Heart left ventricle (tissue), 16 donors: ENCODE data around the gene PRCC. TPM values are rescaled to one million over a fixed set of nuclear protein-coding genes. Genes with fewer than 3 reads are reported as not detected.
"Not testable (repeated sequence)": the region's sequence is repeated elsewhere in the genome, so short reads cannot be mapped to it uniquely, and the experiment has no call there.

Source experiments
- ATAC-seq, 4 donors: fragments of 200-7000 bp; cut with Tn5 transposase; one replicate each; pipeline ENCODE4 v1.9.1; 2020 to 2022; ENCODE audit warnings: moderate library complexity in 4 of 4, mild to moderate bottlenecking in 3 of 4, moderate number of reproducible peaks in 1 of 4
- DNase-seq, 5 donors: peaks; one replicate each; pipeline ENCODE4 v3.0.0-alpha.2; 2020
- H3K27ac ChIP-seq, 12 donors: fragments of 200-600 bp; sonication (generic) in 4 of 12; one replicate each; pipeline versions ENCODE4 v1.5.0 to v1.8.0; 2016 to 2022; ENCODE audit warnings: mild to moderate bottlenecking in 2 of 12
- H3K27me3 ChIP-seq, 9 donors: fragments of 200-600 bp; sonication (generic) in 2 of 9; one replicate each; pipeline versions ENCODE4 v1.5.1 to v1.8.0; 2016 to 2022; ENCODE audit warnings: mild to moderate bottlenecking in 3 of 9
- H3K36me3 ChIP-seq, 9 donors: fragments of 200-600 bp; sonication (generic) in 2 of 9; one replicate each; pipeline versions ENCODE4 v1.5.0 to v1.8.0; 2018 to 2022; ENCODE audit warnings: mild to moderate bottlenecking in 2 of 9
- H3K4me1 ChIP-seq, 12 donors: fragments of 200-600 bp; sonication (generic) in 4 of 12; one replicate each; pipeline versions ENCODE4 v1.5.0 to v1.8.0; 2016 to 2022; ENCODE audit warnings: mild to moderate bottlenecking in 3 of 12
- H3K4me3 ChIP-seq, 12 donors: fragments of 200-600 bp; sonication (generic) in 4 of 12; one replicate each; pipeline versions ENCODE4 v1.5.0 to v1.8.0; 2017 to 2022; ENCODE audit warnings: mild to moderate bottlenecking in 9 of 12, moderate library complexity in 4 of 12
- H3K9me3 ChIP-seq, 12 donors: fragments of 200-600 bp; sonication (generic) in 4 of 12; one replicate each; pipeline versions ENCODE4 v1.5.0 to v1.8.0; 2016 to 2022; ENCODE audit warnings: mild to moderate bottlenecking in 1 of 12
- POLR2A ChIP-seq, 2 donors: fragments of 450-650 bp; IDR thresholded peaks; one replicate each; pipeline ENCODE4 v1.6.1; 2017; ENCODE audit warnings: antibody characterized with exemption in 2 of 2, mild to moderate bottlenecking in 2 of 2, moderate library complexity in 2 of 2
- WGBS, 4 donors: extraction: QIAGEN DNeasy Blood & Tissue Kit in 2 of 4; methylation state at CpG; one replicate each; pipeline versions ENCODE4 v1.1.5 to v1.1.7; 2013 to 2018; 5-methylcytosine and 5-hydroxymethylcytosine counted together
- intact Hi-C, 10 donors: fragments of 100-400 bp; cut with DNase I; formaldehyde crosslinking; loops; one replicate each; pipeline versions ENCODE4 v1.11.1 to v1.14.2; 2022
- polyA plus RNA-seq, 2 donors: library from polyadenylated mRNA; stranded (reverse); fragments of 200-250 nt; gene quantifications; one replicate each; pipeline ENCODE4 v1.2.3, GENCODE V29; 2013
- total RNA-seq, 9 donors: library from RNA; depleted of rRNA in 2 of 9; stranded (reverse); fragments of >200 nt in 2 of 9; fragmentation: NEBNext Ultra II Directional in 3 of 9; extraction: Animal tissue kit (Norgen Biotek cat#: 25700) in 3 of 9; gene quantifications; one replicate each; pipeline versions ENCODE4 v1.1.0 to v1.2.4, GENCODE V29; 2016 to 2023
- TF ChIP-seq, protein P1 (sequence below), 12 donors: fragments of 200-600 bp; sonication (generic) in 4 of 12; IDR thresholded peaks; one replicate each; pipeline versions ENCODE4 v1.5.0 to v1.8.0; 2018 to 2022; ENCODE audit warnings: antibody characterized with exemption in 12 of 12, mild to moderate bottlenecking in 5 of 12
- donor health status: ischemic (EF 13 %, LVEDD 7.1; RV severe dilation, severe dysfunction).
- donor health status: healthy with polysubstance abuse.
- donor health status: DM: no; HTN: yes; CAD: no.
- donor health status: DM: no; HTN: no; CAD: no.
- donor health status: ischemic (EF 25% LVEDD 6.9; RV normal size, moderate dysfunction).
- donor health status: ischemic (EF 25% LVEDD 5.7; RV mildly dilated, moderate dysfunction).
- donor health status: healthy.
- donor health status: DM: yes; HTN: yes; CAD: no.
- donor health status: ischemic (EF 35%, LVEDD 5.7; RV mildly dilated, moderate dysfunction).
- donor health status: nonischemic (EF 11% LVEDD 7.7; RV severe dilation, severe dysfunction).
- donor health status: DM: yes; HTN: yes; CAD: no.
- donor health status: PGD.
- donor health status: ischemic (EF 29% LVEDD 5.4; RV normal size, mild dysfunction).
- donor health status: nonischemic (EF 23%, LVEDD 6.1; RV moderate dilation, normal function).

The PRCC gene
- total and polyA plus RNA-seq, 11 donors: 34.6 to 55.5 (median 39.0) TPM

DNA sequence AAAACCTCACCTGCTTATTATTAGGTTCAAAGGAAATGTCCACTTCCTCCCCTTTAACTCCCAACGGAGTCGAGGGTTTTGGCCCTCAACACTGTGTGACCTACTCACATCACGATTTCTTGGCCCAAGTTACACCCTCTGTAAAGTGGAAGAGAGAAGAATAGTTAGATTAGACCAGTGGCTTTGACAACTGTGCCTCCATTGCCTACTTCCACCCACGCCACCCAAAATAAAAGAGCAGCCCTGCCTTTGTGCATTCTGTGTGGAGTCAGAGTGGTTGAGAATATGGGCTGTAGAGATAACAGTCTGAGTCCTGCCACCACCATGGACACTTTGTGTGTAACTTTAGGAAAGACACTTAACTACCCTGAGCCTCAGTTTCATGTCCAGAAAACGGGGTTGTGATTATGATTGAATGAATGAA is 11.8 kb upstream of the PRCC start:
- Histone ChIP-seq H3K4me1 (peaks cover 0 to 24% (median 11%) of the 10 kb centered on the region in 12 donors), H3K9me3 (no peaks in the 10 kb centered on the region), H3K36me3 (no peaks in the 10 kb centered on the region), H3K27ac (peak overlapping the region in 2 of 12 donors; percentile 0 to 22), H3K27me3 (no peaks in the 10 kb centered on the region), H3K4me3 (no peak overlapping the region)
- TF ChIP-seq, protein P1, sequence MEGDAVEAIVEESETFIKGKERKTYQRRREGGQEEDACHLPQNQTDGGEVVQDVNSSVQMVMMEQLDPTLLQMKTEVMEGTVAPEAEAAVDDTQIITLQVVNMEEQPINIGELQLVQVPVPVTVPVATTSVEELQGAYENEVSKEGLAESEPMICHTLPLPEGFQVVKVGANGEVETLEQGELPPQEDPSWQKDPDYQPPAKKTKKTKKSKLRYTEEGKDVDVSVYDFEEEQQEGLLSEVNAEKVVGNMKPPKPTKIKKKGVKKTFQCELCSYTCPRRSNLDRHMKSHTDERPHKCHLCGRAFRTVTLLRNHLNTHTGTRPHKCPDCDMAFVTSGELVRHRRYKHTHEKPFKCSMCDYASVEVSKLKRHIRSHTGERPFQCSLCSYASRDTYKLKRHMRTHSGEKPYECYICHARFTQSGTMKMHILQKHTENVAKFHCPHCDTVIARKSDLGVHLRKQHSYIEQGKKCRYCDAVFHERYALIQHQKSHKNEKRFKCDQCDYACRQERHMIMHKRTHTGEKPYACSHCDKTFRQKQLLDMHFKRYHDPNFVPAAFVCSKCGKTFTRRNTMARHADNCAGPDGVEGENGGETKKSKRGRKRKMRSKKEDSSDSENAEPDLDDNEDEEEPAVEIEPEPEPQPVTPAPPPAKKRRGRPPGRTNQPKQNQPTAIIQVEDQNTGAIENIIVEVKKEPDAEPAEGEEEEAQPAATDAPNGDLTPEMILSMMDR (IDR thresholded peaks at IDR 0.05): no peak
- no peak for TF ChIP-seq POLR2A (IDR thresholded peaks at IDR 0.05)
- WGBS, 4 donors: 38 to 46% (median 43%) methylated on average over 5 of the region's 5 CpGs
- intact Hi-C loops: no loop called here
- ATAC-seq: no peak
- no peak for DNase-seq

DNA sequence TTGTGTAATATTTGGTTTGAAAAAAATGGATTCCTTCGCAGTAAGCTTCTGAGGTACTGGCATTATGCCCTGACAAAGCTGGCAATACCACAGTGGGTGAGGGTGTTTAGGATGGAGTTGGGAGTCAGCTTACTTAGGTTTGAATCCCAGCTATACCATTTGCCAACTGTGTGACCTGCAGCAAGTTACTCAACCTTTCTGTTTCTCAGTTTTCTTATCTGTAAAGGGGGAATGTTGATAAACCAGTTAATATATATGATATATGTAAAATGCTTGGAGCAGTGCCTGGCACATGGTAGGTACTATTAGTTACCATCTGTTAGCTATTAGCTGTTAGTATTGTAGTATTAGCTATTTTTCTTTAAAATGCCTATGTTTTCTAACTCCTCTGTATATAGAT is 11.0 kb upstream of the PRCC start:
- DNase-seq: no peak
- TF ChIP-seq, protein P1 (IDR thresholded peaks at IDR 0.05): no peak
- no peak for TF ChIP-seq POLR2A (IDR thresholded peaks at IDR 0.05)
- no peaks in the 10 kb centered on the region for H3K36me3 ChIP-seq
- peaks cover 0 to 24% (median 11%) of the 10 kb centered on the region in 12 donors for H3K4me1 ChIP-seq
- H3K9me3 ChIP-seq: no peaks in the 10 kb centered on the region
- H3K27ac ChIP-seq: no peak overlapping the region
- H3K27me3 ChIP-seq: no peaks in the 10 kb centered on the region
- WGBS, 4 donors: 97 to 100% (median 99%) methylated on average over 1 of the region's 1 CpG
- ATAC-seq: no peak
- intact Hi-C loops: no loop called here
- H3K4me3 ChIP-seq: no peak overlapping the region

DNA sequence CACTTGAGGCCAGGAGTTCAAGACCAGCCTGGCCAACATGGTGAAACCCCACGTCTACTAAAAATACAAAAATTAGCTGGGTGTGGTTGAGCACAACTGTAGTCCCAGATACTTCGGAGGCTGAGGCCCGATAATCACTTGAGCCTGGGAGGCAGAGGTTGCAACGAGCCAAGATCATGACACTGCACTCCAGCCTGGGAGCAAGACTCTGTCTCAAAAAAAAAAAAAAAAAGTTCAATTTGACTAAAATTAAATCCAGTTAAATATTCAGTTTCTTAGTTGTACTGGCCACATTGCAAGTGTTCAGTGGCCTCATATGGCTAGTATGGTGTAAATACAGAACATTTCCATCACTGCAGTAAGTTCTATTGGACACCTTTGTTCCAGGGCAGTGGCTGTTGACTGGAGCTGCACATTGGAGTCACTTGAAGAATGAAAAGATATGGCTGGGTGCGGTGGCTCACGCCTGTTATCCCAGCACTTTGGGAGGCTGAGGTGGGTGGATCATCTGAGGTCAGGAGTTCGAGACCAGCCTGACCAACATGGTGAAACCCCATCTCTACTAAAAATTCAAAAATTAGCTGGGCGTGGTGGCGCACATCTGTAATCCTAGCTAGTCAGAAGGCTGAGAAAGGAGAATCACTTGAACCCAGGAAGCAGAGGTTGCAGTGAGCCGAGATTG is 9.6 kb upstream of the PRCC start:
- H3K9me3 ChIP-seq, H3K36me3 ChIP-seq, H3K27ac ChIP-seq, DNase-seq, ATAC-seq, intact Hi-C loops, H3K4me3 ChIP-seq, H3K27me3 ChIP-seq: not testable (repeated sequence)
- peaks cover 0 to 17% (median 7%) of the 10 kb centered on the region in 12 donors for H3K4me1 ChIP-seq
- WGBS, 4 donors: 91 to 95% (median 93%) methylated on average over 10 of the region's 10 CpGs

DNA sequence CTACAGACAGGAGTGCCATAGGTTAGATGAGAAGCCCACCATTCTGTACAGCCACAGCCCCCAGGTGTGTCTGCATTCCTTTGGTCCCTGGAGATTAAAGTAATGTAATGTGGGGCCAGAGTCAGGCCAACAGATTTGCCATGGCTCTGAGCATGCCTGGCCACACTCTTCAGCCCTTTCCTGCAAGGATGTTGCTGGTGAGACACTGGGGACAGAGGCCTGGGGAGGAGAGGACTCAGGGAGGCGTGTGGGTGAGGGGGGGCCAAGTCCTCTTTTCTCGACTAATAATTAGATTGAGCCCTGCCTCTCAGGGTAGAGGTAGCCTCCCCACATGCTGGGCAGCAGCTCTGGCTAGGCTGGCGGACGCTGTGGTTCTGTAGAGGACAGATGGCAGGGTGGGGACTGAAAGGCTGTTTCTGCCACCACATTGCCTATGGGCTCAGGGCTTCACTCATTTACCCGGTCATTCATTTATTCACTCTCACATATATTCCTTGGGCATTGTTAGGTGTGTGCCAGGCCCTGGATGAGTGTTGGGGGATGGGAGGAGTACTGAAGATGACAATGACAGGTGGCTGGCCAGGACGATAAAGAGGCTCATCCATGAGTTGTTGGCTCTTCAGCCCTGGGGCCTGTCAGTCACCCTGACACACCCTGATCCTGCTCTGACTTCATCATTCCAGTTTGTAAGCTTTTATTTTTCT is 7.1 kb upstream of the PRCC start:
- peak in 1 of 4 donors; percentile 22 for ATAC-seq
- TF ChIP-seq, protein P1 (IDR thresholded peaks at IDR 0.05): no peak
- TF ChIP-seq POLR2A (IDR thresholded peaks at IDR 0.05): no peak
- H3K27ac ChIP-seq: no peak overlapping the region

More for the DNA sequence above, 7.1 kb upstream of the PRCC start:
- no peaks in the 10 kb centered on the region for H3K9me3 ChIP-seq
- no peaks in the 10 kb centered on the region for H3K36me3 ChIP-seq
- DNase-seq: no peak
- H3K4me3 ChIP-seq: no peak overlapping the region
- WGBS, 4 donors: 66 to 73% (median 68%) methylated on average over 5 to 6 of the region's 6 CpGs
- H3K27me3 ChIP-seq: no peaks in the 10 kb centered on the region
- H3K4me1 ChIP-seq: peaks cover 0 to 7% (median 0%) of the 10 kb centered on the region in 12 donors
- intact Hi-C loops: no loop called here
